Ovary (tissue), 3 donors: ENCODE results near the gene ACKR4.

Source experiments
- EP300 ChIP-seq: sonication (generic); formaldehyde crosslinking; IDR thresholded peaks from one replicate; pipeline ENCODE4 v1.6.1; 2017; ENCODE audit warnings: antibody characterized with exemption
- POLR2A ChIP-seq: fragments of 450-650 bp; IDR thresholded peaks from one replicate; pipeline ENCODE4 v1.6.1; 2017; ENCODE audit warnings: antibody characterized with exemption, mild to moderate bottlenecking, moderate library complexity
- TF ChIP-seq, protein P1 (sequence below), 3 donors: fragments of 450-650 bp in 2 of 3; fragments of 200-600 bp in 1 of 3; IDR thresholded peaks; one replicate each; pipeline versions ENCODE4 v1.5.1 to v1.8.0; 2016 to 2022; ENCODE audit warnings: antibody characterized with exemption in 3 of 3, mild to moderate bottlenecking in 1 of 3
- donor health status: DM: no; HTN: no; CAD: no.

DNA sequence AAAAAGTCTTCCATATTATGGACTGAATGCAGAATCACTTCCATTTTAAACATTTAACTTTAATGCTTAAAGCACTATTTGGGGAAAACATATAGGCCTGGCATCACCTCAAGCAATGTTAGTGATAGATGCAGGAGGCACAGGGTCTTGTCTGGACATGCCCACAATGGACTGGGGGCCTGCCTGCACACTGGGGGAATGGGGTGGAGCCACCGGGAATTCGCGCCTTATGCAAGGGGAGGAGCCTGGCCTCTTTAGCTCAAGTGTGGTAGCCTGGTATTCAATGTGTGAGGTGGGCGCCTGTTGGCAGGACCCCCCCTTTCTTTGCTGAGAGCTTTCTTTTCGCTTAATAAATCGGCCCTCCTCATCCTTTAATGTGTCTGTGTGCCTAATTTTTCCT, 29.9 kb downstream of the ACKR4 start:
- TF ChIP-seq, protein P1, sequence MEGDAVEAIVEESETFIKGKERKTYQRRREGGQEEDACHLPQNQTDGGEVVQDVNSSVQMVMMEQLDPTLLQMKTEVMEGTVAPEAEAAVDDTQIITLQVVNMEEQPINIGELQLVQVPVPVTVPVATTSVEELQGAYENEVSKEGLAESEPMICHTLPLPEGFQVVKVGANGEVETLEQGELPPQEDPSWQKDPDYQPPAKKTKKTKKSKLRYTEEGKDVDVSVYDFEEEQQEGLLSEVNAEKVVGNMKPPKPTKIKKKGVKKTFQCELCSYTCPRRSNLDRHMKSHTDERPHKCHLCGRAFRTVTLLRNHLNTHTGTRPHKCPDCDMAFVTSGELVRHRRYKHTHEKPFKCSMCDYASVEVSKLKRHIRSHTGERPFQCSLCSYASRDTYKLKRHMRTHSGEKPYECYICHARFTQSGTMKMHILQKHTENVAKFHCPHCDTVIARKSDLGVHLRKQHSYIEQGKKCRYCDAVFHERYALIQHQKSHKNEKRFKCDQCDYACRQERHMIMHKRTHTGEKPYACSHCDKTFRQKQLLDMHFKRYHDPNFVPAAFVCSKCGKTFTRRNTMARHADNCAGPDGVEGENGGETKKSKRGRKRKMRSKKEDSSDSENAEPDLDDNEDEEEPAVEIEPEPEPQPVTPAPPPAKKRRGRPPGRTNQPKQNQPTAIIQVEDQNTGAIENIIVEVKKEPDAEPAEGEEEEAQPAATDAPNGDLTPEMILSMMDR (IDR thresholded peaks at IDR 0.05) = no peak
- TF ChIP-seq POLR2A (no peak), EP300 (no peak)
